Hypothalamus (tissue), 51 donors: ENCODE data around the gene ACCSL.

Source experiments
- DNase-seq, 51 donors: peaks; one replicate each; lab custom pipeline; 2025; lab: John Stamatoyannopoulos, UW

The ACCSL gene

GRCh38 chr11:44049832-44050231, 2.1 kb downstream of the ACCSL start:
- no peak for DNase-seq

GRCh38 chr11:44051171-44051570, 3.4 kb downstream of the ACCSL start:
- DNase-seq: no peak

GRCh38 chr11:44057340-44057739, 9.6 kb downstream of the ACCSL start:
- no peak for DNase-seq

- DNase-seq: no peak
Measured at GRCh38 chr11:44058275-44058674, 10.5 kb downstream of the ACCSL start.

GRCh38 chr11:44065161-44065661, 17.4 kb downstream of the ACCSL start:
- DNase-seq: no peak

- peak; percentile 32 to 94 (median 85) for DNase-seq
Measured at GRCh38 chr11:44065841-44066731, 18.3 kb downstream of the ACCSL start, which contains the start of gene ACCS. Gene ACCS (plus strand): TSS chr11:44066270. CDS start chr11:44067628, 1,358 bp downstream.

DNA sequence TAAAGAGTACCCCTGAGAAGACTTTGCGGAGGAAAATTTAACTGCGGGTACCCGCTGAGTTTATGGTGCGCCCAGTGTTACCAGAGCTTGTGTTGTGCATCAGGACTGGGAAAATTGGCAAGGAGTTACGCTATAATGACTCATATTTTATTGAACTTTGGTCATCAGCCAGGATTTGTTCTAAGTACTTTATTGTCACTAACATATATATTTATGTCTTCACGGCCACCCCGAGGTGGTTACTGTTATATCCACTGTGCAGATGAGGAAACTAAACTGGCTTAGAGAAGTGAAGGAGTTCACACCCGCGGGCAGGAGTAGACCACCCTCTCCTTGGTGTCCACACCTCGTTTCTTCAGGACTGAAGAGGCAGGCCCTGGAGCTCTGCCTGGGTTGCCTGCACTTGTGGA, 19.0 kb downstream of the ACCSL start:
- peak in 1 of 51 donors; percentile 41 for DNase-seq

DNA sequence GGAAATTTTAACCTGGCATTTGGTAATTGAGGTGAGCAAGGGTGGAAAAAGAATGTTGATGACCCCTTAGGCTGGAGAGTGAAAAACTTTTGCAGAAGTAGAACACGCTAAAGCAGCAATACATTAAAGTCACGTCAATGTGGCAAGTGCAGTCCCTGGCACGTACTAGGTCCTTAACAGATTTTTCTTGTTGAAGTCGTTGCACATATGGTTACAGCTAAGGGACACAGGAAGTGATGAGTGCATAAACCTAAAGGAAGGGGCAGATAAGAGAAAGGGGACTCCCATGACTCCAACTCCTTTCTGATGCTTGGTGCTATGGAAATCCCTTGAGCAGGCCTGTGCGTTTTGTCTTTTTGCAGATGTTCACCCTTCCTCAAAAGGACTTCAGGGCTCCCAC, 19.5 kb downstream of the ACCSL start:
- DNase-seq: no peak

DNA sequence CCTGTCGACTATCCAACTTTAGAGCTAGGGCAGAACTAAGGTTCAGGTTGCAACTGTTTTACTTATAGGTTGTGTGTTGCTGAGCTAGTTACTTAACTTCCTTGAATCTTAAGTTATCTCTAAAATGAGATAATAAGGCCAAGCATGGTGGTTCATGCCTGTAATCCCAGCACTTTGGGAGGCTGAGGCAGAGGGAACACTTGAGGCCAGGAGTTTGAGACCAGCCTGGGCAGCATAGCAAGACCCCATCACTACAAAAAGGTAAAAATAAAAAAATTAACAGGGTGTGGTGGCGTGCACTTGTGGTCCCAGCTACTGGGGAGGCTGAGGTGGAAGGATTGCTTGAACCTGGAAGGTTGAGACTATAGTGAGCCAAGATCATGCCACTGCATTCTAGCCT, 20.4 kb downstream of the ACCSL start:
- no peak for DNase-seq

DNA sequence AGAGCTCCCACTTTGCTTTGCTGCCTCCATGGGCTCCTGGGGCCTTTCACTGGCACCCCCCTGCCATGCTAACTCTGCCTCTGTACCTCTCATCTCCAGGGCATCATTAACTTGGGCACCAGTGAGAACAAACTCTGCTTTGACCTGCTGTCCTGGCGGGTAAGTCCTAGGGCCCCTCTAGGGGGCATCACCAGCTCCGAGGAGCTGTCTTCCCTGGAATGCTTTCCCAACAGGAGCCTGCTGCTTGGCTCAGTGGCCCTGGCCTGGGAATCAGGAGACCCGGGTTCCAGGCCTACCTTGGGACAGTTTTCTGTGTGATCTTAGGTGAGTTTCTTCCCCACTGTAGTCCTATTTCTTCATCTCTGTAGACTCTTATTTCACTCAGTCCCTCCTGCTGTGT, 23.4 kb downstream of the ACCSL start:
- no peak for DNase-seq

- no peak for DNase-seq
Measured at GRCh38 chr11:44072757-44073658, 25.2 kb downstream of the ACCSL start.

DNA sequence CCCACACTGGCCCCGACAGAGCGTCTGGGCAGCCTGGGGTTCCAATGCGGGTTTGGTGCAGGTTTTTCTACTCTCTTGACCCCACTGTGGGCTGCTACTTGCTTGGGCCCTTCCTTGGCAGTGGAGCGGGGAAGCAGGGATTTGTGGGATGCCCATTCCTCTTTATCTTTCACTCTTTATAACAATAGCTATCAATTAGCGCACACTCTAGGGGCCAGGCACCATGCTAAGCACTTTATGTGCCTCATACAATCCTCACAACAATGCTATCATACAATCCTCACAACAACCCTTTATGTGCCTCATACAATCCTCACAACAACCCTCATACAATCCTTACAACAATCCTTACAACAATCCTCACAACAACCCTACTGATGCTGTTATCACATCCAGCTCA, 31.0 kb downstream of the ACCSL start:
- no peak for DNase-seq

- DNase-seq: no peak
Measured at GRCh38 chr11:44079376-44079775, 31.6 kb downstream of the ACCSL start.

DNA sequence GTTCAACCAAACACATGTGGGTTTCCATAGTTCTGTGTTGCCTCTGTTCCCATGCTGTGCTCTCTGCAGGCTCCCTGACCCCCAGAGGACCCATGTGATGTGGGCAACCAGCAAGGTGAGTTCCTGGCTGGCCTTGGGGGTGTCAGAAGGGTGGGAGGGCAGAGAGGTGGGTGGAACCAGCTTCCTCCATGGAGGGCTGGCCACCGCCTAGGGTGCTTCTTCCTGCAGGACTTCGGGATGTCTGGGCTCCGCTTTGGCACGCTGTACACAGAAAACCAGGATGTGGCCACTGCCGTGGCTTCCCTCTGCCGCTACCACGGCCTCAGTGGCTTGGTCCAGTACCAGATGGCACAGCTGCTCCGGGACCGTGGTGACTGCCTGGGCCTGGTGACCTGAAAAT, 33.2 kb downstream of the ACCSL start:
- DNase-seq: no peak

DNA sequence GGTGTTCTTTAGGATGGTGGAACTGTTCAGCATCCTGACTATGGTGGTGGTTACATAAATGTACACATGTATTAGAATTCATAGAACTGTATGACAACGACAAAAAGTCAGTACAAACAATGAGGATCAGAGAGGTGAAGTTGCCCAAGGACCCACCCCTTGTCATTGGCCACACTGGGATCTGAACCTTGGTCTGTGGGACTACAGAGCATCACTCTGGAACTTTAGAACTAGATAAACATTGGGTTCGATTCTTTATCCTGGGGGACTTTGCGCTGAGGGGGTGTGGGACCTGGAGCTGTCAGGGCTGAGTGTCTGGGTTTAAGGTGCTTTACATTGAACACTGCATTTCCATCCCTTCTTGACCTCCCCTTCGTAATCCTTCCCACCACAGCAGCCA, 34.9 kb downstream of the ACCSL start:
- no peak for DNase-seq

- DNase-seq: no peak
Measured at GRCh38 chr11:44083433-44083832, 35.7 kb downstream of the ACCSL start.

GRCh38 chr11:44083906-44084305, 36.1 kb downstream of the ACCSL start:
- no peak for DNase-seq

GRCh38 chr11:44085330-44085729, 37.5 kb downstream of the ACCSL start:
- DNase-seq: no peak

- DNase-seq: no peak
Measured at GRCh38 chr11:44088377-44088776, 40.6 kb downstream of the ACCSL start.

DNA sequence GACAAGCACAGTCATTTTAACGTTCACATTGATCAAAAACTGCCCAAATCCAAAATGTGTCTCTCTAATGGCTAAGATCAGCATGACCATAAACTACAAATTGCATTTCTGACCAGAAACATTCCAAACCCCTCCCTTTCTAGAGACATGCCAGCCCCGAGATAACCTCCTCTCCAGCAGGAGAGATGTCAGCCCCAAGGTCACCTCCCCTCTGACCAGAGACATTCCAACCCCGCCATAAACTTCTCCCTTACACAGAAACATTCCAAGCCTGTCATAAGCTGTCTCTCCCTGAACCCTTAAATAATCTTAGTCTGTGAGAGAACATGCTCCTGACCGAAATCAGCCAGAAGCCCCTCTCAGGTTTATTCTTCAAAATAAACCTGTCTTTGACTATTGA, 41.1 kb downstream of the ACCSL start:
- no peak for DNase-seq

DNA sequence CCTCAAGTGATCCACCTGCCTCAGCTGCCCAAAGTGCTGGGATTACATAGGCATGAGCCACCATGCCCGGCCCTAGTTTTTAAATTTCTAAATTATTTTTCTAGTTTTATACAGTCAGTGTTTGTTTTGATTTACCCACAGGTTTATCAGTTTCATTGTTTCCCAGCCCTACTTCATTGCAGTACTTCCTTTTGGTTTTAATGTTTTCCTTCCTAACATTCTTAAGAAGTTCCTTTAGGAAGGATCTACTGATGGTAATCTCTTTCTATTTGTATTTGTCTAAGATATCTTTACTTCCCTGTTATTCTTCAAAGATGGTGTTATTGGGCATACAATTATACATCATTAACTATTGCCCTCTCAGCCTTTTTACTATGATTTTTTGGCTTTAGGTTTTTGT, 42.8 kb downstream of the ACCSL start:
- no peak for DNase-seq
